DOHH2 (cell line): ENCODE results near the gene GATA2.
A peak's percentile ranks its signal among the peaks of the same experiment; 100 is the strongest.

ENCODE experiments used
- H3F3A ChIP-seq: fragments of 200-600 bp; sonication (generic), shearing (Covaris generic); 2 replicates; pipeline ENCODE4 v1.6.0; 2016; ENCODE audit warnings: antibody characterized with exemption, mild to moderate bottlenecking; ENCODE audit not compliant: control insufficient read depth, insufficient read depth
- H3K27ac ChIP-seq: fragments of 200-600 bp; sonication (generic); 2 replicates; pipeline ENCODE4 v1.5.1; 2014; ENCODE audit warnings: low read depth, mild to moderate bottlenecking, low read length, moderate library complexity
- H3K27me3 ChIP-seq: fragments of 200-600 bp; sonication (generic); 2 replicates; pipeline ENCODE4 v1.6.1; 2014; ENCODE audit warnings: mild to moderate bottlenecking, low read length, mixed read lengths; ENCODE audit not compliant: control insufficient read depth
- H3K36me3 ChIP-seq: fragments of 200-600 bp; sonication (generic); 2 replicates; pipeline ENCODE4 v1.6.1; 2014; ENCODE audit warnings: mild to moderate bottlenecking, low read length, moderate library complexity, mixed read lengths; ENCODE audit not compliant: control insufficient read depth
- H3K4me1 ChIP-seq: fragments of 200-600 bp; sonication (generic); 2 replicates; pipeline ENCODE4 v1.6.1; 2014; ENCODE audit warnings: mild to moderate bottlenecking, low read length, mixed read lengths; ENCODE audit not compliant: control insufficient read depth
- H3K4me2 ChIP-seq: fragments of 200-600 bp; sonication (generic); 2 replicates; pipeline ENCODE4 v1.6.0; 2014; ENCODE audit warnings: mild to moderate bottlenecking, low read length, moderate library complexity
- H3K4me3 ChIP-seq: fragments of 200-600 bp; sonication (generic); 2 replicates; pipeline ENCODE4 v1.5.1; 2014; ENCODE audit warnings: mild to moderate bottlenecking, low read length, mixed read lengths
- H3K79me2 ChIP-seq: fragments of 200-600 bp; sonication (generic); 2 replicates; pipeline ENCODE4 v1.6.1; 2014; ENCODE audit warnings: mild to moderate bottlenecking, low read length, mixed read lengths; ENCODE audit not compliant: control insufficient read depth
- H3K9me2 ChIP-seq: fragments of 200-600 bp; sonication (generic); replicated peaks from 2 replicates; pipeline ENCODE4 v1.6.1; 2014; ENCODE audit warnings: mild to moderate bottlenecking, low read length, mixed read lengths; ENCODE audit not compliant: control insufficient read depth
- H3K9me3 ChIP-seq: fragments of 200-600 bp; sonication (generic); 2 replicates; pipeline ENCODE4 v1.6.1; 2014; ENCODE audit warnings: antibody characterized with exemption, low read length, mixed read lengths; ENCODE audit not compliant: control insufficient read depth, insufficient read depth
- H4K20me1 ChIP-seq: fragments of 200-600 bp; sonication (generic); 2 replicates; pipeline ENCODE4 v1.6.0; 2014; ENCODE audit warnings: low read depth, mild to moderate bottlenecking, antibody characterized with exemption, low read length, moderate library complexity; ENCODE audit not compliant: control insufficient read depth, insufficient read depth
- CTCF ChIP-seq: fragments of 200-600 bp; sonication (generic); IDR thresholded peaks from one replicate; pipeline ENCODE4 v1.5.1; 2014; ENCODE audit warnings: antibody characterized with exemption, mild to moderate bottlenecking, low read depth, low read length; ENCODE audit not compliant: poor library complexity, severe bottlenecking
- EZH2phosphoT487 ChIP-seq: fragments of 200-600 bp; sonication (generic); IDR thresholded peaks from 2 replicates; pipeline ENCODE4 v1.6.1; 2017; ENCODE audit warnings: borderline replicate concordance, mild to moderate bottlenecking, antibody characterized with exemption, low read length, moderate library complexity, mixed read lengths

Gene GATA2

GRCh38 chr3:128493570-128494366 is 767 bp upstream of the GATA2 start:
- Histone ChIP-seq H3K4me3 (no peak overlapping the region), H3K79me2 (no peaks in the 10 kb centered on the region), H3F3A (no peaks in the 10 kb centered on the region), H3K4me1 (no peaks in the 10 kb centered on the region), H3K27ac (no peak overlapping the region), H3K36me3 (no peaks in the 10 kb centered on the region), H3K9me2 (no peaks in the 10 kb centered on the region), H3K27me3 (peaks cover 61% of the 10 kb centered on the region), H4K20me1 (no peaks in the 10 kb centered on the region), H3K4me2 (no peak overlapping the region), H3K9me3 (no peaks in the 10 kb centered on the region)
- no peak for TF ChIP-seq CTCF
- TF ChIP-seq EZH2phosphoT487 = no peak

GRCh38 chr3:128491941-128492670 is 895 bp downstream of the GATA2 start:
- no peaks in the 10 kb centered on the region for H3K79me2 ChIP-seq
- H3K9me3 ChIP-seq = no peaks in the 10 kb centered on the region
- no peaks in the 10 kb centered on the region for H3F3A ChIP-seq
- H3K36me3 ChIP-seq = no peaks in the 10 kb centered on the region
- H3K27ac ChIP-seq = no peak overlapping the region
- H3K4me2 ChIP-seq = 0 out of 2 replicates have a peak overlapping the region, but pooled peaks have one; percentile 7
- H4K20me1 ChIP-seq = no peaks in the 10 kb centered on the region
- H3K27me3 ChIP-seq = peaks cover 71% of the 10 kb centered on the region
- H3K4me1 ChIP-seq = no peaks in the 10 kb centered on the region
- peak; percentile 86 for TF ChIP-seq EZH2phosphoT487
- TF ChIP-seq CTCF = no peak
- H3K9me2 ChIP-seq = no peaks in the 10 kb centered on the region
- H3K4me3 ChIP-seq = no peak overlapping the region

- H3K27ac ChIP-seq = no peak overlapping the region
- no peaks in the 10 kb centered on the region for H3K4me1 ChIP-seq
- H3K4me2 ChIP-seq = no peak overlapping the region
- no peak overlapping the region for H3K4me3 ChIP-seq
- H3K79me2 ChIP-seq = no peaks in the 10 kb centered on the region
- no peaks in the 10 kb centered on the region for H3F3A ChIP-seq
- no peaks in the 10 kb centered on the region for H3K9me2 ChIP-seq
- H3K9me3 ChIP-seq = no peaks in the 10 kb centered on the region
- peaks cover 75% of the 10 kb centered on the region for H3K27me3 ChIP-seq
- H4K20me1 ChIP-seq = no peaks in the 10 kb centered on the region
- no peak for TF ChIP-seq EZH2phosphoT487
- TF ChIP-seq CTCF = no peak
- no peaks in the 10 kb centered on the region for H3K36me3 ChIP-seq
Observed at GRCh38 chr3:128491691-128491940, 1.4 kb downstream of the GATA2 start.
